Glutamatergic neuron (in vitro differentiated cells): ENCODE data around the gene TMEM132A. TPM values are rescaled to one million over a fixed set of nuclear protein-coding genes. Genes with fewer than 3 reads are reported as not detected.

Experiments used
- DNase-seq: peaks from one replicate; pipeline ENCODE4 v3.0.0; 2022
- H3K27ac Mint-ChIP-seq: one replicate; pipeline ENCODE4 v1.8.0; 2020; ENCODE audit warnings: mild to moderate bottlenecking, mixed read lengths, inconsistent platforms; ENCODE audit not compliant: unreplicated experiment
- H3K27me3 Mint-ChIP-seq: one replicate; pipeline ENCODE4 v1.8.0; 2020; ENCODE audit warnings: mild to moderate bottlenecking, moderate library complexity, mixed read lengths, inconsistent platforms; ENCODE audit not compliant: unreplicated experiment
- H3K36me3 Mint-ChIP-seq: one replicate; pipeline ENCODE4 v1.8.0; 2020; ENCODE audit warnings: mild to moderate bottlenecking, mixed read lengths, inconsistent platforms; ENCODE audit not compliant: unreplicated experiment
- H3K4me1 Mint-ChIP-seq: one replicate; pipeline ENCODE4 v1.8.0; 2020; ENCODE audit warnings: mild to moderate bottlenecking, low read depth, mixed read lengths, inconsistent platforms; ENCODE audit not compliant: unreplicated experiment
- H3K4me3 Mint-ChIP-seq: one replicate; pipeline ENCODE4 v1.8.0; 2020; ENCODE audit warnings: mild to moderate bottlenecking, mixed read lengths, inconsistent platforms; ENCODE audit not compliant: unreplicated experiment
- H3K9me3 Mint-ChIP-seq: one replicate; pipeline ENCODE4 v1.8.0; 2020; ENCODE audit warnings: mild to moderate bottlenecking, moderate library complexity, mixed read lengths, inconsistent platforms; ENCODE audit not compliant: unreplicated experiment
- total RNA-seq: library from RNA; stranded (reverse); fragmentation: NEBNext Ultra II Directional; extraction: Animal tissue kit (Norgen Biotek cat#: 25700); gene quantifications from one replicate; pipeline ENCODE4 v1.2.1, GENCODE V29; 2021; ENCODE audit not compliant: unreplicated experiment
- TF ChIP-seq, protein P1 (sequence below): fragments of 200-600 bp; sonication (generic); IDR thresholded peaks from one replicate; pipeline ENCODE4 v1.5.0; 2021; ENCODE audit not compliant: partially characterized antibody, unreplicated experiment

TMEM132A gene
- total RNA-seq, 1 donor from 2014 or later, result 664 TPM

GRCh38 chr11:60910281-60910687, 14.0 kb upstream of the TMEM132A start:
- no peak for DNase-seq
- H3K27me3 Mint-ChIP-seq, result peaks cover 12% of the 10 kb centered on the region
- peaks cover 12% of the 10 kb centered on the region for H3K9me3 Mint-ChIP-seq
- no peak overlapping the region for H3K27ac Mint-ChIP-seq
- TF ChIP-seq, protein P1, sequence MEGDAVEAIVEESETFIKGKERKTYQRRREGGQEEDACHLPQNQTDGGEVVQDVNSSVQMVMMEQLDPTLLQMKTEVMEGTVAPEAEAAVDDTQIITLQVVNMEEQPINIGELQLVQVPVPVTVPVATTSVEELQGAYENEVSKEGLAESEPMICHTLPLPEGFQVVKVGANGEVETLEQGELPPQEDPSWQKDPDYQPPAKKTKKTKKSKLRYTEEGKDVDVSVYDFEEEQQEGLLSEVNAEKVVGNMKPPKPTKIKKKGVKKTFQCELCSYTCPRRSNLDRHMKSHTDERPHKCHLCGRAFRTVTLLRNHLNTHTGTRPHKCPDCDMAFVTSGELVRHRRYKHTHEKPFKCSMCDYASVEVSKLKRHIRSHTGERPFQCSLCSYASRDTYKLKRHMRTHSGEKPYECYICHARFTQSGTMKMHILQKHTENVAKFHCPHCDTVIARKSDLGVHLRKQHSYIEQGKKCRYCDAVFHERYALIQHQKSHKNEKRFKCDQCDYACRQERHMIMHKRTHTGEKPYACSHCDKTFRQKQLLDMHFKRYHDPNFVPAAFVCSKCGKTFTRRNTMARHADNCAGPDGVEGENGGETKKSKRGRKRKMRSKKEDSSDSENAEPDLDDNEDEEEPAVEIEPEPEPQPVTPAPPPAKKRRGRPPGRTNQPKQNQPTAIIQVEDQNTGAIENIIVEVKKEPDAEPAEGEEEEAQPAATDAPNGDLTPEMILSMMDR, result no peak
- H3K4me3 Mint-ChIP-seq, result no peak overlapping the region
- peaks cover 13% of the 10 kb centered on the region for H3K36me3 Mint-ChIP-seq
- peaks cover 9% of the 10 kb centered on the region for H3K4me1 Mint-ChIP-seq

GRCh38 chr11:60910711-60911380, 13.4 kb upstream of the TMEM132A start:
- H3K4me1 Mint-ChIP-seq, result peaks cover 10% of the 10 kb centered on the region
- no peak overlapping the region for H3K4me3 Mint-ChIP-seq
- DNase-seq, result no peak
- TF ChIP-seq, protein P1, result no peak
- H3K27ac Mint-ChIP-seq, result no peak overlapping the region
- H3K36me3 Mint-ChIP-seq, result peaks cover 13% of the 10 kb centered on the region
- peaks cover 13% of the 10 kb centered on the region for H3K27me3 Mint-ChIP-seq
- peaks cover 14% of the 10 kb centered on the region for H3K9me3 Mint-ChIP-seq

DNA sequence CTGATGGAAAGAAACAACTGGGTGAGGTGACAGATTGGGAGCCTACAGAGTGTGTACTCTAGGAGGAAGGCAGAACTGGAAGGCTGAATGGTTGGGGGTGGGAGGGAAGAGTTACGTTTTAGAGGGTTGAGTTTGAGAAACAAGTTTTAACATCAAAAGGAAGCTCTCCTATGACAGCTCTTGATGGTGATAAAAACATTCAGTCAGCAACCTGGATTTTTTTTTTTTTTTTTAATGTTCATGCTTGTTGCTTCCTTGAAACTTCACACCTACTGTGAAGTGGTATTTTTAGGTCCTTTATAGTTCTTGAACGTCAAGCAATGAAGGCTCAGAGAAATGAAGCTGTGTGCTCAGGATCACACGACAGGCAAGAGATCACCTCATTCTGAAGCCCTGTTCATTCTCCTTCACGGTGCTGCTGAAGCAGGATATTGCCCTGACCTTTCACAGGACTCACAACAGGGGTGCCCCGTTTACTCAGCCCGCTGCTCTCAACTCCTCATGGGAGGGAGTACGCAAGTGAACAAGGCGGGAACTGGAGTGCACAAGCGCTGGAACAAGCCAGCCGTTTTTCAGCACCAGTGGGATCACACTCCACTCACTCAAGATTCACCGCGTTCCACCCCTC, 11.9 kb upstream of the TMEM132A start:
- TF ChIP-seq, protein P1, result no peak
- H3K27ac Mint-ChIP-seq, result no peak overlapping the region

GRCh38 chr11:60912851-60913528, 11.3 kb upstream of the TMEM132A start:
- TF ChIP-seq, protein P1, result no peak
- no peak for DNase-seq
- H3K4me3 Mint-ChIP-seq, result peak overlapping the region; percentile 100
- H3K9me3 Mint-ChIP-seq, result peaks cover 14% of the 10 kb centered on the region
- peaks cover 8% of the 10 kb centered on the region for H3K4me1 Mint-ChIP-seq
- peaks cover 13% of the 10 kb centered on the region for H3K36me3 Mint-ChIP-seq
- no peak overlapping the region for H3K27ac Mint-ChIP-seq
- peaks cover 14% of the 10 kb centered on the region for H3K27me3 Mint-ChIP-seq

More for the DNA sequence above, 11.9 kb upstream of the TMEM132A start:
- DNase-seq, result no peak
- Mint-ChIP-seq H3K36me3 (peaks cover 13% of the 10 kb centered on the region), H3K27me3 (peaks cover 14% of the 10 kb centered on the region), H3K4me3 (peak overlapping the region; percentile 10), H3K9me3 (peaks cover 14% of the 10 kb centered on the region), H3K4me1 (peaks cover 8% of the 10 kb centered on the region)
